PFSK-1 (cell line): ENCODE data around the gene TJAP1.
A peak's percentile ranks its signal among the peaks of the same experiment; 100 is the strongest.

ENCODE experiments used
- FOXP2 ChIP-seq: optimal IDR thresholded peaks from 2 replicates; pipeline ENCODE3; 2011; ENCODE audit warnings: borderline replicate concordance, control low read depth, inconsistent platforms; ENCODE audit not compliant: insufficient read depth; ENCODE audit errors: extremely low read length, extremely low read depth
- POLR2AphosphoS5 ChIP-seq: IDR thresholded peaks from 2 replicates; pipeline ENCODE4 v1.6.1; 2012; ENCODE audit warnings: low read depth, mild to moderate bottlenecking, control low read depth, low read length, moderate library complexity
- REST ChIP-seq, 2 experiments: IDR thresholded peaks; 2 replicates each; pipeline versions ENCODE4 v1.6.1 to v1.8.0; 2011 to 2012; ENCODE audit warnings: low read depth in 2 of 2, low read length in 2 of 2, control low read depth in 1 of 2, inconsistent platforms in 1 of 2, mild to moderate bottlenecking in 1 of 2, moderate library complexity in 1 of 2; ENCODE audit not compliant: insufficient read depth in 1 of 2
- SIN3A ChIP-seq: IDR thresholded peaks from 2 replicates; pipeline ENCODE4 v1.6.1; 2012; ENCODE audit warnings: mild to moderate bottlenecking, low read length, moderate library complexity, borderline replicate concordance; ENCODE audit not compliant: insufficient read depth
- TAF1 ChIP-seq: IDR thresholded peaks from 2 replicates; pipeline ENCODE4 v1.6.1; 2012; ENCODE audit warnings: low read length, control low read depth, borderline replicate concordance; ENCODE audit not compliant: insufficient read depth

TJAP1 gene

GRCh38 chr6:43454696-43455530 lies 22.5 kb upstream of the TJAP1 start:
- no peak for TF ChIP-seq SIN3A
- TF ChIP-seq REST (IDR thresholded peaks at IDR 0.05; ENCODE audit: insufficient read depth in 1 of 2, low read depth in 2 of 2, low read length in 2 of 2) = peak in 1 of 2 experiments; percentile 32; a peak in 1 of 4 replicates
- no peak for TF ChIP-seq TAF1
- TF ChIP-seq FOXP2 = peak; percentile 5
- TF ChIP-seq POLR2AphosphoS5 = 0 out of 2 replicates have a peak, but pooled peaks have one; percentile 22

GRCh38 chr6:43455531-43456428 lies 21.6 kb upstream of the TJAP1 start, which contains the start of gene DLK2:
TSS of gene DLK2 (minus strand) at chr6:43455548. CDS start at chr6:43454825, 723 bp downstream.
- no peak for TF ChIP-seq REST (IDR thresholded peaks at IDR 0.05; ENCODE audit: insufficient read depth in 1 of 2, low read depth in 2 of 2, low read length in 2 of 2)
- TF ChIP-seq FOXP2 = no peak
- no peak for TF ChIP-seq POLR2AphosphoS5
- TF ChIP-seq SIN3A = no peak
- TF ChIP-seq TAF1 = no peak

- TF ChIP-seq TAF1 (no peak), FOXP2 (no peak), POLR2AphosphoS5 (no peak), REST (IDR thresholded peaks at IDR 0.05; ENCODE audit: insufficient read depth in 1 of 2, low read depth in 2 of 2, low read length in 2 of 2) (no peak), SIN3A (no peak)
Observed at GRCh38 chr6:43457643-43458042, 19.7 kb upstream of the TJAP1 start.

- no peak for TF ChIP-seq POLR2AphosphoS5
- no peak for TF ChIP-seq SIN3A
- TF ChIP-seq REST (IDR thresholded peaks at IDR 0.05; ENCODE audit: insufficient read depth in 1 of 2, low read depth in 2 of 2, low read length in 2 of 2) = no peak
- no peak for TF ChIP-seq FOXP2
- TF ChIP-seq TAF1 = no peak
Observed at GRCh38 chr6:43459535-43459934, 17.8 kb upstream of the TJAP1 start.
